HG02852 (cell line): ENCODE results near the gene FAM228A.
"Not testable (repeated sequence)": the region's sequence is repeated elsewhere in the genome, so short reads cannot be mapped to it uniquely, and the experiment has no call there.

ENCODE experiments used
- ATAC-seq: cut with Tn5 transposase; IDR thresholded peaks from one replicate; pipeline ENCODE4 v1.9.1; 2021; ENCODE audit warnings: mild to moderate bottlenecking, moderate library complexity; ENCODE audit not compliant: unreplicated experiment

FAM228A gene

DNA sequence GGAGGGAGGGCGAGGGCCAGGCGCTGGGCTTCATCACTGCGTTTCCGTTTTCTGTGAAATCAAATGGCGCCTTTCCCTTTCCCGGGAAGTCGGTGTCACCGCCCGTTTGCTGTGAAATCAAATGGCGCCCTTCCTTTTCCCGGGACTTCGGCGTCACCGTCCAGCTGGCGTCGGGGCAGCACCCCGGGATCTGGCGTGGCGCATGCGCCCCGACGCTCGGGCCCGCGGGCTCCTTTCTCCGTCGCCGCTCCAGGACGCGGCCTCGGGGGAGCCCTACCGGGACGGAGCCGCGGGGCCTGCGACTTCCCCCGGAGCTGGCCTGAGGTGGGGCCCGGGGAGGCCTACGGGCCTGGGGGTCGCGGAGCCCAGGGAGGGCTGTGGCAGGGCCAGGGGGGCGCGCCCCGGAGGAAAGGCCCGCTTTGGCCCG is at the start of gene FAM228A:
Gene FAM228A, plus strand, starts transcription at position 203 of the 427 bp plus-strand sequence. CDS start 428 bp downstream, outside the sequence.
- ATAC-seq: no peak

DNA sequence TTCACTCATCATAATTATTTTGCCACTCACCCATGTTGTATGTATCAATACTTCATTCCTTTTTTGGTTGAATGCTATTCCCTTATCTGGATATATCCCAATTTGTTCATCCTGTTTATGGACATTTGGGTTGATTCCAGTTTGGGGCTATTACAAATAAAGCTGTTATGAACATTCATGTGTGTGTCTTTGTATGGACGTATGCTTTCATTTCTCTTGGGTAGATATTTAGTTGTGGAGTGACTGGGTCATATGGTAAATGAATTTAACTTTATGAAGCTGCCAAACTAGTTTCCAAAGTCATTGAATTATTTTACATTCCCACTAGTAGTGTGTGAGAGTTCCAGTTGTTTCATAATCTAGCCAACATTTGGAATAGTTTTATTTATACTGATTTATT is 48.9 kb upstream of the FAM228A start:
- ATAC-seq: no peak

DNA sequence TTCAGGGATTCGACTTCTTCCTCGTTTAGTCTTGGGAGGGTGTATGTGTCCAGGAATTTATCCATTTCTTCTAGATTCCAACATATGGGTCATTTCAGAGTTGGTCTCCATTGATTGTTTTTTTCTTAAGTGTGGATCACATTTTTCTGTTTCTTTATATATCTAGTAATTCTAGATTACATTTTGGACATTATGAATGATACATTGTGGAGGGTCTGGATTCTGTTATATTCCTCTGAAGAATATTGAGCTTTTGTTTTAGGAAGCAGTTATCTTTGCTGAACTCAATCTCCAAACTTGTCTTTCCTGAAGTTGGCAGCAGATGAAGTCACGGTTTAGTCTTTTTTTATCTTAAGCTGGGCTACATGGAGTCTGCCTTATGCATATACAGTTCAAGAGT is 42.3 kb upstream of the FAM228A start:
- ATAC-seq: no peak

DNA sequence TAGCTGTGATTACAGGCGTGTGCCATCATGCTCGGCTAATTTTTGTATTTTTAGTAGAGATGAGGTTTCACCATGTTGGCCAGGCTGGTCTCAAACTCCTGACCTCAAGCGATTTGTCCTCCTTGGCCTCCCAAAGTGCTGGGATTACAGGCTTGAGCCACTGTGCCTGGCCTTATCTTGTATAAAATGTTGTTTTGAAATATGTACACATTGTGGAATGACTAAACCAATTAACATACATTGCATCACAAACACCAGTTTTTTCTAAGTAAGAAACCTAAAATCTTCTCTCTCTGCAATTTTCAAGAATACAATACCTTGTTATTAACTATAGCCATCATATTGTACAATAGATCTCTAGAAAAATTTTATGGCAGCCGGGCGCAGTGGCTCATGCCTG is 34.5 kb upstream of the FAM228A start:
- ATAC-seq: not testable (repeated sequence)

DNA sequence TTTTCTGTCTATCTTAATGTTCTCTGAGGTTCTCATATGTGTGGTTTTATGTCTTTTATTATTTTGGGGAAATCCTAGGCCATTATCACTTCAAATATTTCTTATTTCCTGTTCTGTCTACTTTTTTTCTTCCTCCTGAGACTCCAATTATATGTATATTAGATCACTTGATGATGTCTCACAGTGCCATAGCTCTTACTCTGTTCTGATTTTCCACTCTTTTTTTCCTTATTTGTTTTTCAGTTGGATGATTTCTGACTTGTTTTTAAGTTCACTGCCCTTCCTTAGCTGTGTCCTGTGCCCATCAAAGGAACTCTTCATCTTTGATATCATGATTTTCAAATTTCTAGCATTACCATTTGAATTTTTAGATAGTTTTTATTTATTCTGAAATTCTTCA is 27.5 kb upstream of the FAM228A start:
- ATAC-seq: no peak

DNA sequence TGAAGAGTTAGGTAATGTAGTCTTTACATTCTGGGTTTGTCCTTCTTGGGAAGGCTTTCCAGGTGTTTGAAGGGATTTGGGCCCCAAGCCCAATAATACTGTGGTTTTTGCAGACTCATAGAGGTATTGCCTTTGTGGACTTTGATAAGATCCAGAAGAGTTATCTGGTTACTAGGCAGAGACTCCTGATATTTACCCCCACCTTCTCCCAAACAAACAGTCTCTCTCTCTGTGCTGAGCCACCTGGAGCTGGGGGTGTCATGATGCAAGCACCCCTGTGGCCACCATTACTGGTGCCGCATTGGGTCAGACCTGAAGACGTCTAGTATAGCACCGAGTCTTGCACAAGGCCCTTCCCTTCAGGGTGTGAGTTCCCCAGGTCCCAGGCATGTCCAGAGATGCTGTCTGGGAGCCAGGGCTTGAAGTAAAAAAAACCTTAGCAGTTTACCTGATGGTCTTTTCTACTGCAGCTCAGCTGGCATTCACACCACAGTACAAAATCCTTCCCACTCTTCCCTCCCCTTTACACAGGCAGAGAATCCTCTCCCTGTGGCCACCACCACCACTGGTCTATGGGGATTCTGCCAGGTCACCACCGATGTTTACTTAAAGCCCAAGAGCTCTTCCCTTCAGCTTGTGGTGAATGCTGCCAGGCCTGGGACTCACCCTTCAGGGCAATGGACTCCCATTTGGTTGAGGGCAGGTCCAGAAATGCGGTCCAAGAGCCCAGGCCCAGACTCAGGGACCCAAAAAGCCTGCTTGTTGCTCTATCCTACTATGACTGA is 22.2 kb upstream of the FAM228A start:
- ATAC-seq: no peak

DNA sequence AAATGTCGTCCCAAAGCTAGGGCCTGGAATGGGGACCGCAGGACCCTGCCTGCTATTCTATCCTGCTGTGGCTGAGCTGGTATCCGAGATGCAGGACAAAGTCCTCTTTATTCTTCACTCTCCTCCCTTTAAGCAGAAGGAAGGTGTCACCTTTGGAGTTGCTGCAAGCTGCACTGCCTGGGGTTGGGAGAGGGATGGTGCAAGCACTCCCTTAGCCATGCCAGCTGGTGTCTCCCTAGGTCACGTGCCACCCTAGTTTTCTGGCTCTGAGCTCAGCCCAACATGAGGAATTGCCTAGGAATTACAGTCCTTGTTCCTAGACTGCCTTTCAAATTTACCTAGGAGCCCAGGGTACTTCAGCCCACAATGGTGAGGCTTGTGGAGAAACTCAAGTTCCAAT is 21.4 kb upstream of the FAM228A start:
- no peak for ATAC-seq

DNA sequence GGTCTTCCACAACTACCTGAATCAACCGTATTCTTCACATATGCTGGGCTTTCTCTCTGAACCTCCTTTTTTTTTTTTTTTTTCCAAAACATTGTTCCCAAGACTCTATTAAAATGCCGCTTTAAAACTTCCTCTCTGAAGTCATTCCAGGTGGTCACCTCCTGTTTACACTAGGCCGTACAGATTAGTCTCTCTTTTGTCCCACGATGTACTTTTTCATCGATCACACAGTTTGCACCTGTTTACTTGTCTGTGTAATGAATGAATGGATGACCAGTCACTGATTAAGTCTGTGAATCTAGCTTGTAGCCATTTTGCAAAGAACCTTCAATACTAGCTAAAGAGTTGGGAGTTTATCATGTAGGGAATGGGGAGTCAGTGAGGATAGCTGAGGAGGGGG is 16.7 kb upstream of the FAM228A start:
- no peak for ATAC-seq

DNA sequence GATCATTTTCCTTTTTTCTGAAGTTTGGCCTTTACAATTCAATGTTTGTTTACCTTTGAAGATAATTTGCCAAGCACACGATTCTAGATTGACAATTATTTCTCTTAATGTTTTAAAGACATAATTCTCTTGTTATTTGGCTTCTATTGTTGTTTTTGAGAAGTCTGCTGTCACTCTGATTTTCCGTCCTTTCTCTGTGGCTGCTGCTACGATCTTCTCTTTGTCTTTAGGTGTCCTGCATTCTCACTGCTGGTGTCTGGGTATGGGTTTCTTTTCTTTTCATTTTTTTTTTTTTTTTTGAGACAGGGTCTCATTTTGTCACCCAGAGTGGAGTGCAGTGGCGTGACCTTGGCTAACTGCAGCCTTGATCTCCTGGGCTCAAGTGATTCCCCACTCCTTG is 15.1 kb upstream of the FAM228A start:
- ATAC-seq: no peak

DNA sequence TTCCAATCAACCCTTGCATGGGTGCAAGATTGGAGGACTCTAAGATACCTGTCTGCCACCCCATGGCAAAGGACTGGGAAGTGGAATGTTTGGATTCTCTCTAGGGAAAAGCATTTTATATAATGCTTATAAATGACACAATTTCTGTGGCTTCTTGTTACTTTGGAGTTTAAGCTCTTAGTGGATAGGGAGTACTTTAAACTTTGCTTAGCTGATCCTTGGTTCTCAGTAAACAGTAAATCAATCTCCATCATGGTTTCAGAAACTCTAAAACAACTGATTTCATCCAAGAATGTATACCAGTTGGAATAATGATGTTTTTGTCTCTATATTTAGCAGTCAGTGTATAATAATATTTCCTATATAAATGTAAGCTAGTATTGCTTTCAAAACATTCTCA is 14.1 kb upstream of the FAM228A start:
- no peak for ATAC-seq

DNA sequence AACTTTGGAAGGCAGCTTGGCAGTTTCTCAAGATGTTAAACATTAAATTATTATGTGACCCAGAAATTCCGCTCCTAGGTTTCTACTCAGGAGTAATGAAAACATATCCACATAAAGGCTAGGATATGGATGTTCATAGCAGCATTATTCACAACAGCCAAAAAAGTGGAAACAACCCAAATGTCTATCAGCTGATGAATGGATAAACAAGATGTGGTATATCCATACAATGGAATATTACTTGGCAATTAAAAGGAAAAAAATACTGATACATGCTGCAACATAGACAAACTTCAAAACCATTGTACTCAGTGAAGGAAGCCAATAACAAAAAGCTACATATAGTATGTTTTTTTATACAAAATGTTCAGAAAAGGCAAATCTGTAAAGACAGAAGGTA is 12.4 kb upstream of the FAM228A start:
- no peak for ATAC-seq

DNA sequence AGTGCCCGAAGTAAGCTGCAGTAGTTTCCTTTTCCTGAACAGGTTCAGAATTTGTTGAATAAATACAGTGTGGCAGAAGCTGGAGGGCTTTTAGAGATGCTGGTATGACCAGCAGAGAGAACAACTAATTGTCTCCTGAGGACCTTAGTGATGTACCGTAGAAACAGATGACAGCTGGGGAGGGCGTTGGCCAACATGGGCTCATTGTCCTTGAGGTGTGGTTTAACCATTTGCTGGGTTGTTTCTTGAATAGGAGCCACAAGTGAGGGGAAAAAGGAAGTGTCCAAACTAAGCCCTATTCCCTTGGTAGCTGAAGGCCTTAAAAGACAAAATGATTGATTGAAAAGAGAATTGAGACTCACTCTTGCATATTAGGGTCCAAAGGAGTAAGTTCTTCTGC is 11.7 kb upstream of the FAM228A start:
- ATAC-seq: no peak

DNA sequence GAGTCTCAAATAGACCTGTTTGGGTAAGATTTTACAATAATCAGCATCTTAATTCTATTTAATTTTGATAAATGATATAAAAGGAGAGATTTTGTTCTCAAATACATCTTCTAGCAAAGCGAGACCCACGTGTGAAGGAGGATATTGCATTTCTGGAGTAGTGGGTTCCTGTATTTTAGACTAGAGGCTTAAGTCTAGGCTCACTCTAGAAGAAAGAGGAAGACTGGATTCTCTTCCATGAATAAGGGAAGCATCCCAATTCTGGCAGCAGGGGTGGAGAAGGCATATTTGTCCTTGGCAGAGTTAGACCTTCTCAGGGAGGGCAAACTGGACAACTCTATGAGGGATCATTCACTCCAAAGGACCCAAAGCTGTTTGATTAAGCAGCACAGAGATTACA is 11.3 kb upstream of the FAM228A start:
- no peak for ATAC-seq

DNA sequence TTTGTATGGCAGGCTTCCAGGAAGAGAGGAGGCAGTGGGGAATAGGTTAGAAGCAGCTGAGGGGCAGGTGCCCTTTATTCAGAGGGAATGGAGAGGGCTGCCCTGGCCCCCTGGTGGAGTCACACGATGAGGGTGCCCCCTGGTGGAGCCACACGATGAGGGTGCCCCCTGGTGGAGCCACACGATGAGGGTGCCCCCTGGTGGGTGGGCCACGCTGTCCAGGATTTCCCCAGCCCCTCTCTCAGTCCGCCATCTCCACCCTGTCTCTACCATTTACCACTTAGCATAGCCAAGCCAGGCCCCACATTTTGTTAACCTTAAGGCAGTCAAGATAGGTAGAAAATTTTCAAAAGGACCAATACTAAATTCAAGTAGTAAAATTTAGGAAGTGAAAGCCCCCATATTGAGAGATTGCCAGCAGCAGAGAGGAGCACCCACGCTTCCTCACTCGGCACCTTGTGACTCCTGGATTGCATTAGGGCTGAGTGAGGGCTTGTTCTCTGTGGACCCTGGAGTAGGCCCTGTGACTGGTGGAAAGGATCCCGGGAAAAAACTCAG is 10.4 kb upstream of the FAM228A start:
- peak; percentile 84 for ATAC-seq

DNA sequence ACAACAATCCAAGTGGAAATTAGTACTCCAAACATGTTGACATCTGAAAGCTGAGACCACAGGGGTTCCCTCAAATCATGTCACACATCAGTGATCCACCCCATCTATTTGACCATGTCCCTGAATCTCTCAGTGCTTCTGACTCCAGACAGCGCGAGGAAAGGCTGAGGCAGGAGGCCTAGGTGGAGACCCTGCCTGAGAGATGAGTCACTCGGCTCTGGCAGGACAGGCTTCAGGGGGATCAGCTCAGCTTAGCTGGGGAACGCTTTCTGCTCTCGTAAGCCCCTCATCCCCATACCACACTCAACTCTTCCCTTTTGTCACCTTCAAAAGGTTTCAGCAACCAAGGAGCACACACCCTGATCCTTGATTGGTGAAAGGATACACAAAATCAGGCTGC is 5.8 kb upstream of the FAM228A start:
- ATAC-seq: no peak

DNA sequence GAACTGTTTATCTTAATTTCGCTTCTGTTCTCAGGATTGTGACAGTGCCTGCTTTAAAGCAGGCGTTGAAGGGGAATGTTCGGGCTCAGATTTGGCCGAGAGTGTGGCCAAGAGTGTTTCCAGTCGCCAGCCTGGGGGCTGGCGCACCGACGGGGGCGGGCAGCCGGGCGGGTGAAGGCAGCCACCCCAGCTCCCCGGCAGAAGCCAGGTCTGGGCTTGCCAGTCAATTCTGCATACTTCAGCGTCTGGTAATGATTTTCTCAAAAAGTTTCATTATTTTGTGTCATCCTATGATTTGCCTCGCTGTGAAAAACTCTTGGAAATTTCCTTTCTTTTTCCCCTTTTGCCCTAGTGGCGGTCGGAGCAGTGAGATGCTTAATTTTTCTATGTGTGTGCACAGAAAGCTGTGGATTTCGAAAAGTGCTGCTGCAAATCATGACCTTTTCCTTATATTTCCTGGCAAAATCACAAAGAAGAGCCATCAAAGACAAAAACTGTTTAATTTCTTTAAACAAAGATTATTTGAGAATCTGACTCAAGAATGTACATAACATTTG is 856 bp downstream of the FAM228A start:
- no peak for ATAC-seq

DNA sequence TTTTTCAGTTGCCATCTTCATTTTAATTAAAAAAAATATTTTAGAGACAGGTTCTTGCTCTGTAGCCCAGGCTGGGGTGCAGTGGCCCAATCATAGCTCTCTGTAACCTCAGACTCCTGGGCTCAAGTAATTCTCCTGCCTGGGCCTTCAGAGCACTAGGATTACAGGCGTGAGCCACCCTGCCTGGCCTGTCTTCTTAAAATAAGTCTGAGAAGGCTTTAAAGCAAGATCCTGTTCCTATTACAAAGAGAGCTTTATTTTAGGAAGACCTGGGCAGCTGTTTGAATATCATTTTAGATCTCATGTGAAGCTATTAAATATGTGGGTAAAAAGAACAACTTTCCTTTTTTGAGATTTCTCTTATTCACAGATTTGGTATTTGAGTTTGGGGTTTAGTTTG is 1.5 kb downstream of the FAM228A start:
- ATAC-seq: no peak

DNA sequence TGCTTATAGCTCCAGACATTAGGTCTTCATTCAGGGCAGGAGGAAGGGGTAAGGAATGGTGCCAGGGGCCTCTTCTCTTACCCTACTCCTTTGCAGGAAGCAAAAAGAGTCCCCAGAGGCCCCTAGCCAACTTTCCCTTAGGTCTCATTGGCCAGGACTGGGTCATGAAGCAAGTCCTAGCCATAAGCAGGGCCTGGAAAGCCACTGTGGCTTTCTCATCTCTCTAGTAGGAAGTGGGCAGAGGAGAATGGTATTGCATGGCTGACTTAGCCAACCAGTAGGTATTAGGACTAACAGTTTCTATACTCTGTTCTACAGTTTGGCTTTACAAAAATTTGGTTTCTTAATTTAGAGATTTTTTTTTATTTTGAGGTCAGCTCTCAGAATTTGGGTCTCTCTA is 4.8 kb downstream of the FAM228A start:
- ATAC-seq: no peak

DNA sequence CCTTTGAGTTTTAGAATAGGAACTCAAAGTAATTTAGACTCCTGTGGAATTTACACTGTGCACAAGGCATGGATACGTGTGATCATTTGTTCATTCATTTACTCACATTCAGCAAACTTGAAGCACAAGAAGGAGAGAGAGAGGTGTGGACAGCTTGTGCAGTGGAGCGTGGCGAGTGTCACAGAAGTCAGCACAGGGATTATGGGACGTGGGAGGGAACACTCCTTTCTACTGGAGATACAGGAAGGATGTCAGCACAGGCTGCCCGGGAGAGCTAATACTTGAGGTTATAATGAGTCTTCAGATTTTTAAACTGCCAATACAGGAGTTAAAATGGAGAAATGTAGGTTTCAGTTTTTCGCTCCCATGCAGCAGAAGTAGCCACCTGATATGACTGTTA is 7.0 kb downstream of the FAM228A start:
- ATAC-seq: no peak

DNA sequence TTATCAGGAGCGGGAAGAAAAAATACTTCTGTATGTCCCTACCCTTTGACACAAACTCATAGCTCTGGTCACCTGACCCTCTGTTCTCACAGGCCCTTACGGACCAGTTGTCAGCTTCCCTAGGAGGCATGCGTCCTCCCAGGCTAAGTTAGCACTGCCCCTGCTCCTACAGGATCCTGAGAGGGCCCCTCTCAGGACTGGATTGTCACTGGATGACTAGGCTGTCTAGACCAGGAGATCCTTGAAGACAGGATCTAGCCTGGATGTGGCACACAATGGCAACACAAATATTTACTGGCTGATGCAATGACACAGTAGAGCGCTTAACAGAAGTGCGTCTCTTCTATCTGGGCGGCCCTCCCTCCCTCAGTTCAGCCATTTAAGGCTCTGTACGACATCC is 7.7 kb downstream of the FAM228A start:
- ATAC-seq: no peak

DNA sequence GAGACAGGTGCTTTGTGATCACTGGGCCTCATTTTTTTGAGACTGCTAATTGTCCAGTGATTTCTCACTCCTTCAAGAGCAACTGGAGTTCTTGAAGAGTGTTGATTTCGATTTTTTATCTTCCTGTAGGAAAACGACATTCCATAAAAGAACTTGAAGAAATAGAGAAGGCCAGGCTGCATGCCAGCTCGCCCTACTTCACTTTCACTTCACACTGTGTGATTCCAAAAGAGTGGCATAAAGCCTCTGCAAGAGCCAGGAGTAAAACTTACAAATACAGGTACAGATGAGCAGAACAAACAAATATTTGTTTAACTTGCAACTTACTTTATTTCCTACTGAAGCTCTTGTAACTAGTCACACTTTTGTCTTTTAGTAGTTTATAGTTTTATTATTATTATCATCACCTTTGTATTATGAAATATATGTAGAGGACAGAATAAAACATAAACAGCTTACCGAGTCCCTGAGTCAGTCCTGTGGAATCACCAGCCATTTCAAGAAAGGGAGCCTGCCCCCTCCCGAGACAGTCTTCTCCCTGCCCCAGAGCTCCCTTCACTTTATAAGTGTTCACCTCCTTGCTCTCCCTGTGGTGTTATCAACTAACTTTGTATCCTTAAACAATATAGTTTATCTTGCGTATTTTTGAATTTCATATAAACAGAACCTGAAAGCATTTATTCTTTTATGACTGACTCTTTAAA is 8.7 kb downstream of the FAM228A start:
- no peak for ATAC-seq

DNA sequence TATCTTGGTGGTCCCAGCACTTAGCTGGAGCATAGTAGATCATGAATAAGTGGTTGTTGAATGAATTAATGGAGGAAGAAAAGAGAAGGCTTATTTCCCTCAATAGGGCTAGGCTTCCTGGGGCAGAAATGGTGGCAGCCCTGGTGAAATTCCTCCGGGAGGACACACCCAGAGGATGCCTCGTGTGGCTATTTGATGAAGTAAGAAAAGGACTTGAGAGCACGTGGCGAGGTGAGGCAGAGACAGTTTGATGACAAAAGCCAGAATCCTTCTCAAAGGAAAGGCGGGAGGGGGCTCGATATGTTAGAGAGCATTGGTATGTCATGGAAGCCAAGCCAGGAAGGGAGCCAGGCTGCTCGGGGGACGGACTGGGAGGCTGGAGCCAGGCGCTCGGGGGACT is 14.7 kb downstream of the FAM228A start:
- no peak for ATAC-seq
